OCI-M1 (cell line): ENCODE results near the gene GRM4.
A peak's percentile ranks its signal among the peaks of the same experiment; 100 is the strongest.

Experiments
- DNase-seq: peaks from one replicate; lab custom pipeline; 2025; lab: John Stamatoyannopoulos, UW

Gene GRM4

DNA sequence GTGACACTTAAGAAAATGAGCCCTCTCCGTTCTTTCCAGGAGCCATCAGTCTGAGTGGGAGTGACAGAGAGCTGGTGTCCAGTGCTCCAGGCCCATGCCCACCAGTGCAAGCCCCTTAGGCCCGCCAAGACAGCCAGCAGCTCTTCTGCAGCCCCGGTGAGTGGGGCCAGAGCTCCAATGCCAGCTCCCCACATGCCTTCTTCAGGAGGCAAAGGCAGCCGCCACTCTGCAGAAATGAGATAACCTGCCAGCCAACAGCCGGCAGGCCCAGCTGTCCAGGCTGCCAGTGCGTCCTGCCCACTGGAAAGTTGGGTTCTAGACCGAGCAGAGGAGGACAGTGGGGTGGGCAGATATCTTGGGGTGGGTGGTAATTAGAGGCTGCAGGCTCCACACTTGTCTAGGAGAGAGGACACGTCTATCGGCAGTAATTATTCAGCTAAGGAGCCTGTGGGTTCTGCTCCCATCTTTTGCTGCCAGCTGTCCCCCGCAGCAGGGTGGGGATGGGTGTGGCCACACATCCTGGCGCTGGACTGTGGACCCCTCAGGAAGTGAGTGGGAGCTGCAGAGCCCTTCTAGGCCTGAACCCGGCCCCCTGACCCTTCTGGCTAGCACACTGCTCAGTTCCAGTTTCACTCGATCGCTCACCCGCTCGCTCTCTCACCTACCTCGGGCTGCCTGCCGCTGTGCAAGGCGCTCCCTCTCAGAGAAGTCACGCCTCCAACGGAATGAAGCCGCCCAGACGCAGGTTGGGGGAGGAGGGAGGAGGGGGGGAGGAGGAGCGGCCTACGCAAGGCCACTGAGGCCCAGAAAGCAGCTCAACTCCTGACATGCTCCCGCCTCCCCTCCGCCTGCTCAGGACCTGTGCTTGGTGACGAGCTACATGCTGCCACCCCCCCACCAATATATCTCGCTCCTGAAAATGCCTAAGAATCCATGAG lies 3.6 kb downstream of the GRM4 start:
- no peak for DNase-seq

GRCh38 chr6:34140075-34140474 lies 5.8 kb downstream of the GRM4 start:
- DNase-seq = no peak

GRCh38 chr6:34138914-34139510 lies 6.9 kb downstream of the GRM4 start:
- no peak for DNase-seq

DNA sequence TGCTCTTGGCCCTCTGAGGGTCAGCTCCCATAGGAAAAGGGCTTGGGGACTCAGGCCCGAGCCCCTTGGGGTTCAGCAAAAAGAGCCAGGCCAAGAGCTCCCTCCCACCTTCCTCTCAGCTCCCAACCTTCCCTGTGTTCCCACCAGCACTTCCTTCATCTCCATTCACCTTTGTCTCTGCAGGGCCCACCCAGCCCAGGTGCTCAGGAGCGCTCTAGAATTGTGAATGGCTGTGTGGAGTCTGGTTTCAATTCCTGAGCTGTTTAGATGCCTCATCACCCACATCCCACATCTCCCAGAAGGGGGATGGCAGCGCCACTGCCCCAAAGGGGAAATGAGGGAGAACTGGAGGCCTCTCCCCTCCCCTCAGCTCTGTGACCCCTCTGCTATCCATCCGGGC lies 7.7 kb downstream of the GRM4 start:
- DNase-seq = no peak

DNA sequence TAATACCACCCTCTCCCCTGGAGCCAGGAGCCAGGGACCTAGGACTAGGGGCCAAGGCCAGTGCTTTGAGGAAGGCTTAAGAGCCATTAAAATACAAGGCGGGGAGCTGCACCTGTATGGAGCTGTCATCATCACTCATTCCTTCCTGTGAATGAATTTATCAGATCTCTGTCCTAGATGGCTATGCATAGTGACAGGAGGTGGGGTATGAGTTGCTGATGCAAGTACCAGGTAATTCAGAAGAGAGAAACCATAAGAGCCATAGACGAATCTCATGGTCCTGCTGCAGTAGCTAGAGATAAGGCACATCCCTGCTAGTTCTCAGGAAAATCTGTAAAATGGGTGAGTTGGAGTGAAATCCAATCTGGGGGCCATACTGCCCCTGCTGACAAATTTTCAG lies 10.3 kb downstream of the GRM4 start:
- no peak for DNase-seq

DNA sequence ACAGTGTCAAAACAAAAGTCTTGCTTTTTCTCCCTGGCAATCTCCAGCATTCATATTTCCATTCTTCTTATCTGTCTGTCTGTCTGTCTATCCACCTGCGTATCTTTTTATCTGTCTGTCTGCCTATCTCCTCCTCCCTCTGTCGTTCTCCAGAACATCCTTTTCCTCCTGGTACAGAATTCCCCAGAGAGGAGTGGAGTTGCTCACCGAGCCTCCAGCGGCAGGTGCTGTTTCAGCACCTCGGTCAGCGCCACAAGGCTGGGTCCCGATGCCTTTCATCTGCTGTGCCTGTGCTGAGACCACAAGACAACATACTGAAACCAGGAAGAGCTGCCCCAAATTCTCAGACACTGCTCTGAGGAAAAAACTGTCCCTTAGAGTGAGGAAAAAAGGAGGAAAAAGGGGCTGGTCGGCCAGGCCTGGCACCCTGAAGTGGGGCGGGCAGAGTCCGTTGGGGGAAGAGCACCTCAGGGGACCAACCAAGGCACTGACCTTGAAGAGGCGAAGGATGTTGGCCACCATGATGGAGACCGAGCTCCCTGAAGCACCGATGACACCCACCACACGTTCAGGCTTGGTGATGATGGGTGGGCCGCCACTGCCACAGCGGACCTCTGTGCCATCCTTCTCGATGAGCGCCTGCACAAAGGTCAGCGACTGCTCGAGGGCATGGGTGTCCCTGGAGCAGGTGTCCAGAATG lies 13.3 kb downstream of the GRM4 start:
- DNase-seq = peak; percentile 66

GRCh38 chr6:34131326-34132290 lies 14.3 kb downstream of the GRM4 start:
- no peak for DNase-seq

- no peak for DNase-seq
Observed at GRCh38 chr6:34130862-34131261, 15.0 kb downstream of the GRM4 start.

GRCh38 chr6:34129753-34130152 lies 16.1 kb downstream of the GRM4 start:
- DNase-seq = no peak

GRCh38 chr6:34128045-34128444 lies 17.8 kb downstream of the GRM4 start:
- DNase-seq = no peak

GRCh38 chr6:34126419-34126818 lies 19.5 kb downstream of the GRM4 start:
- DNase-seq = no peak

DNA sequence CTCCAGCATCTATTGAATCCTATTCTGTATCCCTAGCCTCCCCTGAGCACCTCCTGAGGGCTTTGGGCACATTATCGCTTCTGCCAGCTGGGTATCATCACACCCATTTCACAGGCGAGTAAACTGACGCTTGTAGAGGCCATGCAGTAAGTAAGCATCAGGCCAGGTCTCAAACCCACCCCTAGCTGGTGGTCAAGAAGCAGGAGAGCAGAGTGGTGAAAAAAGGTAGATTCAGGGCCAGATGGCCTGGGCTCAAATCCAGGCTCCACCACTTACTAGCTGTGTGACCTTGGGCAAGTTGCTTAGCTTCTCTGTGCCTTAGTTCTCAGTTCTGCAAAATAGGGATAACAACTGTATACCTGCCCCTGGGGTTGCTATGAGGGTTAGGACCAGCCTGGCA lies 19.9 kb downstream of the GRM4 start:
- no peak for DNase-seq

- DNase-seq = no peak
Observed at GRCh38 chr6:34120953-34121675, 24.8 kb downstream of the GRM4 start.

DNA sequence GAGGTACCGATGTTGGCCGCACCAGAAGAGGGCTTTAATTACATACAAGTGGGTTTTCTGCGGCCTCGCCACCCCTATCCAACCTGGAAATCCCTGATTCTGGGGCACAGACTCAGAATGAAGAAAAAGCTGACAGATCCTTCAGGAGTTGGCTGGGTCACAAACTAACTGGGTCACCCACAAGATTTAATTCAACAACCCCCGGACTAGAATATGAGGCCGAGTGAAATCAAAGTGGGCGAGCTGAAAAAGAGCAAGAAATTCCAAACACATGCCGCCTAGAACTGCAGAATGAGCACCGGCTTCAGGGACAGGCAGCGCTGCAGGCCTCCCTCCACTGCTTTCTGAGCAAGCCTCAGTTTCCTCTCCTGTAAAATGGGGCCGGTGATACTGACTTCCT lies 30.0 kb downstream of the GRM4 start:
- no peak for DNase-seq

DNA sequence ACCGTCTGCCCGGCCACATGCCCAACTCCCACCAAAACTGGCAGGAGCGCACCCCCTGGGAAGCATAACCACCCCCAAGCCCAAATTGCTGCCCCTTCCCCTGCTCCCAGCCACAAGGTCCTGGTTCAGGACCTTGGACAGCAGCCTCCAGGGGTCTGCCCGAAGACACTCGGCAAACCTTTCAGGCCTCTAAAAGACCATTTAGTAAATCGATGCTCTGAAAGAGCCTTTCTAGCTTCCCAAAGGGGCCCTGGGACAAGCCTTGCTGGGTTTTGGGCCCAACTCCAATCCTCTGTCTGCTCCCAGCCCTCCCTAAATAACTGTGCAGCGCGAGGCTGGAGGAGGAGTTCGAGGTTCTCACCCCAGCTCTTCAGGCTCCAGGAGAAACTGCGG lies 30.5 kb downstream of the GRM4 start:
- DNase-seq = peak; percentile 38

DNA sequence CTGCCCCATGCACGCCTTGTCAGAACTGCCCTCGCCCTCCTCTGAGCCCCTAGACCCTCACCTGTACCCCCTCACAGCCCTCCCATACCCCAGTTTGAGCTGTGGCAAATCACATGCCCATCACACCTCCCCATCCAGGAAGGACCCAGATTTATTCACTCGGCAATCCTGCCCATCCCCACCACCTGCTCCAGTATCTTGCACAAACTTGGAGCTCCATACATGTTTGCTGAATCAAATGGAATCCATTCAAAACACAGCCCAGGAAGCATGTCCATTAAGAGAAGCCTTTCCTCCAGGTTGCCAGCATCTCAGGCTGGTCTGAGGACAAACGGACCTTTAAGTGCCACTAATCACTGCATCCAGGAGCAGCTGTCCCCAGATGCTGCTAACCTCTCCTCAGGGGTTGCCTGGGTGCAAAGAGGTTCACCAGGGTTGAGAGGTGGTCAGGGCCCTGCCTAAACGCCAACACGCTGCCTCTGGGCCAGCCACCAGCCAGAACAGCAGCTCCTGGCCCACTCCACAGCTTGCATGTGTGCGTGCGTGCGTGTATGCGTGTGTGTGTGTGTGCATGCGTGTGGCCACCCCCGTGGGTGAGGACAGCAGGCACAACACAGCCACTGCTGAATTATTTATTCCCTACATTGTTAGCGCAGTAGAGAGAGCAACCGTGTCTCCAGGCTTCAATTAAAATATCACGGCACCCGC lies 31.0 kb downstream of the GRM4 start:
- no peak for DNase-seq

GRCh38 chr6:34113532-34113931 lies 32.4 kb downstream of the GRM4 start:
- no peak for DNase-seq

- DNase-seq = no peak
Observed at GRCh38 chr6:34112126-34112525, 33.8 kb downstream of the GRM4 start.

GRCh38 chr6:34110610-34111009 lies 35.3 kb downstream of the GRM4 start:
- DNase-seq = no peak

- no peak for DNase-seq
Observed at GRCh38 chr6:34108176-34108575, 37.7 kb downstream of the GRM4 start.
